GF-D8 (cell line): ENCODE data around the gene ZNF76.

Experiments used
- DNase-seq: peaks from one replicate; lab custom pipeline; 2025; lab: John Stamatoyannopoulos, UW

Gene ZNF76

GRCh38 chr6:35237476-35237875, 22.1 kb upstream of the ZNF76 start:
- DNase-seq = no peak

GRCh38 chr6:35238843-35239289, 20.7 kb upstream of the ZNF76 start:
- DNase-seq = no peak

DNA sequence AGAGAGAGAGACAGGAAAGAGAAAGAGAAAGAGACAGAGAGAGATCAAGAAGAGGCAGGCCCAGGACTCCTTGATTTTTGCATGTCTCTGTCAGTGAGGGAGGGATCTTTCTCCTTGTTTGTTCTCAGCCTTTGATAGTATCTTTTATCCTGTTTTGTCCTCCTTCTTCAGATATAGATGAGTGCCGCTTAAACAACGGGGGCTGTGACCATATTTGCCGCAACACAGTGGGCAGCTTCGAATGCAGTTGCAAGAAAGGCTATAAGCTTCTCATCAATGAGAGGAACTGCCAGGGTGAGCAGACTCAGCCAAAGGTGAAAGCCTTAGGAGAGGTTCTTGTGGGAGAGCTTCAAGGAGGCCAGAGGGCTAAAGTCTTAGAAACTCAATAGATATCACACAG, 20.0 kb upstream of the ZNF76 start:
- DNase-seq = no peak

DNA sequence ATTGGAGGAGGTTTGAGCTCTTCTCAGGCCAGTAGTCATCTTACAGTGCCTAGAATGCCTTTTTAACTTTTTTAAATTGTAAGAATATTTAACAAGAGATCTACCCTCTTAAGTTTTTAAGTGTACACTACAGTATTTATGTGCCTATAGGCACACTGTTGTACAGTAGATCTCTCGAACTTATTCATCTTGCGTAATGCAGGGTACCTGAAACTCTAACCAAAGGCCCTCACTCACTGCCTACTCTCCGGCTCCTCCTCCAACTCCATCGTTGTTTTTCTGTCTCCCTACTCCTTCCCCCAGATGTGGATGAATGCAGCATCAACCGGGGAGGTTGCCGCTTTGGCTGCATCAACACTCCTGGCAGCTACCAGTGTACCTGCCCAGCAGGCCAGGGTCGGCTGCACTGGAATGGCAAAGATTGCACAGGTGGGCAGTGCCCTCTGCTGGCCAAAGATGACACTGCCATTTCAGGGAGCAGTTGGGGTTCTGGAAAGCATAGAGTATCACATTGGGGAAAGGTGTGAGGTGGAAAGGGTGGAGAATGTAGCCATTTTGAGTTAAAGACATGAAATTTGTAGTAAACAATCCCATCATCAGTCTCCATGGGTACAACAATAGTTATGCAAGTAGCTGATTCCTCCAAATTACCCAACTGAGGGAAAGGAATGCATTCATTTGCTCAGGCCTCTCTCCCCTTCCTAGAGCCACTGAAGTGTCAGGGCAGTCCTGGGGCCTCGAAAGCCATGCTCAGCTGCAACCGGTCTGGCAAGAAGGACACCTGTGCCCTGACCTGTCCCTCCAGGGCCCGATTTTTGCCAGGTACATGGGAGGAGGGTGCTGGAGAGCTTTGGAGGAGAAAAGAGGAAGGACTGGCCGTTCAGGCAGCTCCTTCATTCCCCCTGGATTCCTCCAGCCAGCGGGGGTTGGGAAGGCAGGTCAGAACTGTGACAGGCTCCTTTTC, 18.4 kb upstream of the ZNF76 start:
- no peak for DNase-seq

GRCh38 chr6:35242486-35242885, 17.0 kb upstream of the ZNF76 start:
- DNase-seq = no peak

DNA sequence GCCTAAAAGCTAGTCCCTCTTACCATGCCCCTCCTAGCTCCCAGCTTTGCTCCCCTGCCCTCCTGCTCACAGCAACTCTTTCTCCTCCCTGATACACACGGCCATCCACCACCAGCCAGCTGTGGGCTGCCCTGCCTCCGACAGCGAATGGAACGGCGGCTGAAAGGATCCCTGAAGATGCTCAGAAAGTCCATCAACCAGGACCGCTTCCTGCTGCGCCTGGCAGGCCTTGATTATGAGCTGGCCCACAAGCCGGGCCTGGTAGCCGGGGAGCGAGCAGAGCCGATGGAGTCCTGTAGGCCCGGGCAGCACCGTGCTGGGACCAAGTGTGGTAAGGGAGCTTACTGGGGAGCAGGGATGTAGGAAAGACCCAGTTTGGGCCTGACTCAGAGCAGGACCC, 16.6 kb upstream of the ZNF76 start:
- DNase-seq = no peak

GRCh38 chr6:35243386-35243958, 16.1 kb upstream of the ZNF76 start:
- DNase-seq = no peak

DNA sequence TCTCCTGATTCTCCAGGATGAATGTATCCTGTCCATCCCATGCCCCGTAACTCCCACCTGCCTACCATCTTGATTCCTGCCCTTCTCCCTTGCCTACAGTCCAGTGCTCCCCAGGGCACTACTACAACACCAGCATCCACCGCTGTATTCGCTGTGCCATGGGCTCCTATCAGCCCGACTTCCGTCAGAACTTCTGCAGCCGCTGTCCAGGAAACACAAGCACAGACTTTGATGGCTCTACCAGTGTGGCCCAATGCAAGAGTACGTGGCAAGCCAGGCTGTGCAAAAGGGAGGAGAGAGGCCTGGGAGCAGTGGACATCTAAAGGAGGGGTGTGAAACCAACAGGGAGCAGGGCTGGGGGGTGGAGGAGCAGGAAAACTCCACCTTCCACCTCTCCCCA, 15.0 kb upstream of the ZNF76 start:
- DNase-seq = no peak

DNA sequence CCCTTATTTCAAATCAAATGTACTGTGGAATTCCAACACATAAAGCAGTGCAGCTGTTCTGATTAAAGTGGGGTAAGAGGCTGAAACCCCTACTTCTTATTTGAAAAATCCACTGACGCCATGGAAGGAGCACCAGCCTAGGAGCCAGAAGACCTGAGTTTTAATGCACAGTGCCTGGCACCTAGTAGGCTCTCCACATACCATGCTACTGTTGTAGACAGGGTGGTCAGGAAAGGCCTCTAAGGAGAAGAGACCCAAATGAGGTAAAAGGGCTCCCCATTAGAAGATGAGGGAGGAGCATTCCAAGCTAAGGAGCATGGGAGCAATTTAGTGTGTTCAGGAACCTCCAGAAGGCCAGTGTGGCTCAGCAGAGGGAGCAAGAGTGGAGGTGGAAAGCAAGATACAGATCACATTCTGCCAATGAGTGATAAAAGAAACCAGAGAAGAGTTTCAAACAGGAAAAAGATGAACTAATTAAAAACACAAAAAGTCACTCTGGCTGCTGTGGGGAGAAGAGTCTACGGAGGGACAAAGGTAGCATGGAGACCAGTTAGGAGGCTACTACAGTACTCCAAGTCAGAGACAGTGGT, 11.8 kb upstream of the ZNF76 start:
- DNase-seq = no peak

DNA sequence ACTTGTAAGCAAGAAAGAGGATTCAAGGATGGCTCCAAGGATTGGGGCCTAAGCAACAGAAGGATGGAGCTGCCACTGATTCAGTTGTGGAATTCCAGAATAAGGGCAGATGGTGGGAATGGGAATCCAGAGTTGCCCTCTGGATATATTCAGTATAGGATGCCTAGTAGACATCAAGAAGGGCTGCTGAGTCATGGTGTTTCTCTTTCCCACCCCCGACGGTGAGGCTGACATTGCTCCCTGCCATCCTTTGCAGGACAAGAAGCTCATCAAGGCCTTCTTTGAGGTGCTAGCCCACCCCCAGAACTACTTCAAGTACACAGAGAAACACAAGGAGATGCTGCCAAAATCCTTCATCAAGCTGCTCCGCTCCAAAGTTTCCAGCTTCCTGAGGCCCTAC, 11.2 kb upstream of the ZNF76 start:
- no peak for DNase-seq

GRCh38 chr6:35248965-35249364, 10.6 kb upstream of the ZNF76 start:
- DNase-seq = no peak

DNA sequence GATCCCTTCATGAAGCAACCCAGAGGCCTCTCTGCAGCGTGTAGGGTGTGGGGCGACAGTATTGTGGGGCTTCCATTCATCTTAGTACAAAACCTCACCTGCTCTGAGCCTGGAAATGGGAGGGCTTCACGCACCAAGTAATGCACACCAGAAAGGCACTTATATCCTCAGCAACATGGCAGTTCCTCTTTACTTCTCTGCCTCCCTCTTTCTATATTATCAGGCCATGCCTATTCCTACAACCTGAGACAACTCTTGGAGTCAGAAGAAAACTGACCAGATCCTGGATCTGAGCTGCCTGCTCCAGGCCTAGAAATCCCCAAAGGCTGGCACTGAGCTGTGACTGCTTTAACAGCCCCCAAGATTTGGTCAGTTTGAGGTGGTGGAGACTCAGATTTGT, 7.6 kb upstream of the ZNF76 start:
- no peak for DNase-seq

- DNase-seq = no peak
Observed at GRCh38 chr6:35253249-35253648, 6.3 kb upstream of the ZNF76 start.

- no peak for DNase-seq
Observed at GRCh38 chr6:35258336-35258735, 1.2 kb upstream of the ZNF76 start.

DNA sequence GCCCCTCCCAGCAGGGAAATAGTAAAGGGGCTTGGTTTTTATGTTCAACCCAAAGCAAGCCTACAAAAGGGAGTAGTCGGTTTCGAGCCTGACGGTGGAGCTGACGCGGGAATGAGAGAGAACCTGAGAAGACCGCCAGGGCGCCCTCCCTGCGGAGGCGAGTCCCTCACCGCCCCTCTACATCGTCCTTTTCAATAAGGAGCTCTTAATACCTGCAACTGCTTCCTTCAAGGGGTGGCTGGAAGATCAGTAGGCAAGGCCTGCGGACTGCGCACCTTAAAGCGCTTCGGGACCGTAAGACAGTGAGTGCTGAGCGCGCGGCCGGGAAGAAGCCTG, 709 bp upstream of the ZNF76 start:
- DNase-seq = peak; percentile 29

DNA sequence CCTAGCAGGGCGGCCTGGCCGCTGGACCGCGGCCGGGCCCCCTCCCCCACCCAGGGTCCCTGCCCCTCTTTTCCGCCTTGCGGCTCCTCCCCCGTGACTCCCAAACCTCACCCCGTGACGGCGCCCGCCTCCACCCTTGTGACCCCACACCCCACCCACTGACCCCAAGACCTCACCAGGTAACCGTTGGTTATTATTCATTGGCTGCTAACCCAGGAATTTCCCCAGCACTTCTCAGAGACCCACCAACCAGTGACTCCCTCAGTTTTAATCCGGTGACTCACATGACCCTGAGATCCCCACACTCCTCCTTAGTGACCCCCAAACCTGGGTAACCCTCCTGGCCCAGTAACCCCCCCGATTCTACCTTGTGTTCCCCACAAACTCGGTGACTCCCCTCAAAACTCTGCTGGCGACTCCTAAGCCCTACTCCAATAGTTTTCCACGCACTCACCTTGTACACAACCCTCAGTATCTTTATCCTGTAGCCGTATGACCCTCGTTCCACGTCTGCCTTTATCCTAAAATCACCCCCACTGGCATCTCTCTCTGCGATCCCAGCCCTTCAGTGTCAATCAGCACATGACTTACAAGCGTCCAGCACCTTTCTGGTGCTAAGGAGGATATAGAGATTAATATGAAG, 534 bp downstream of the ZNF76 start:
- DNase-seq = peak; percentile 34

DNA sequence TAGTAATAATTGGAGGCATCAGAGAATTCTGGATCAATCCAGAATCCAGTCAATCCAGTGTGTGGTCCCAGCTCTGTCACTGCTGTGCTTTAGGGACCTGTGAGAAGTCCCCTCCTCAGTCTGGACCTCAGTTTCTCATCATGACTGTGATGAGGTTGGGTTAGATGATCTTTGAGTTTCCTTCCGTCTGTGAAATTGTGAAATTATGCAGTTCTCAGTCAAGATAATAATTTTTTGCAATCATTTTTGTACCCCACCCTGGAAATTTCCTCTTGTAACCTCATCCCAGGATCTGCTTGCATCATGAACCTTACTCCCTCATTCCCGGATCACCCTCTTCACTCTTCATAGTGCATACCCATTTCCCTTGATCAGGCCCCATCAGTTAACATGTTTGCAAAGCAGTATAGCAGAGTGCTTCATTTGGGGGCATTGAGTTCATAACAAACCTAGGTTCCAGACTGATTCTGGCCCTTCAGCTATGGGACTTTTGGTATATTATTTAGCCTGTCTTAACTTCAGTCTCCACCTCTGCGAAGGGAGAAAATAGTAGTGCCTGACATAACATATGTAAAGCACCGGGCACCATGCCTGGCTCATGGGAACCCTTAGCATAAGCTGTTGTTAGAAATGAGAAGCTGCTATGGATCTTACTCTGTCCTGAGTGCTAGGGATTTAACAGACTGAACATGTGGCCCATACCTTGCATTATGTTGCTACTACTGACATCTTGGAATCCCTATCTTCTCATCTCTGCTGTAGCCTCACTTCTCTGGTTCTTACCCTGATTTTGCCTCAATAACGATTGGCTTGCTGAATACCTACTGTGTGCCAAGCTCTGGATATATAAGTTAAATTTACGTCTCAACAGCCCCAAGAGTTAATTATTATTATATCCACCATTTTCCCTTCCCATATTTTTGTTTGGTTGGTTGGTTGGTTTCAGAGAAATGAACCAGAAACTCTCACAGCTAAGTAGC, 1.3 kb downstream of the ZNF76 start:
- no peak for DNase-seq

DNA sequence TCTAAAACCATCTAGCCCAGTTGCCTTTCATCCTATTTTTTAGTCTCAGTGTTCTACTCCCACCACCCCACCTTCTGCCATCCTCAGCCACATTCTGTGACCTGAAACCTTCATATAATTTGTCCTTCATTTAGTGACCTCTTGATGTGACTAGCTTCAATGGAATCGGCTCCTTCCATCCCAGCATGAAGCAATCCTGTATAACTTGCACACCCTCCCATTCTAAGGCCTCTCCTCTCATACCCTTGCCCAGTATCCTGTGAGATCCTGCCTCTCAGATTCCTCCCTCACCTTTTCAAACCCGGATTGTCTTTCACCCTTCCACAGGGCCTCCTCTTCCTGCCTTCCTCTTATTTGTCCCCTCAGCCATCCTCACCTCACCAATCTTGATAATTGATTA, 3.1 kb downstream of the ZNF76 start:
- no peak for DNase-seq

GRCh38 chr6:35264550-35265274, 5.2 kb downstream of the ZNF76 start:
- DNase-seq = no peak

GRCh38 chr6:35265523-35265922, 6.0 kb downstream of the ZNF76 start:
- DNase-seq = no peak

- no peak for DNase-seq
Observed at GRCh38 chr6:35267446-35267845, 7.9 kb downstream of the ZNF76 start.
